ENCODE measurements around the gene SLC39A9. TPM values are rescaled to one million over a fixed set of nuclear protein-coding genes. Genes with fewer than 3 reads are reported as not detected.
"Not testable (repeated sequence)": the region's sequence is repeated elsewhere in the genome, so short reads cannot be mapped to it uniquely, and the experiment has no call there.

Gene SLC39A9
- total RNA-seq, 2 donors from 2014 or later = 59.5 to 62.2 TPM

DNA sequence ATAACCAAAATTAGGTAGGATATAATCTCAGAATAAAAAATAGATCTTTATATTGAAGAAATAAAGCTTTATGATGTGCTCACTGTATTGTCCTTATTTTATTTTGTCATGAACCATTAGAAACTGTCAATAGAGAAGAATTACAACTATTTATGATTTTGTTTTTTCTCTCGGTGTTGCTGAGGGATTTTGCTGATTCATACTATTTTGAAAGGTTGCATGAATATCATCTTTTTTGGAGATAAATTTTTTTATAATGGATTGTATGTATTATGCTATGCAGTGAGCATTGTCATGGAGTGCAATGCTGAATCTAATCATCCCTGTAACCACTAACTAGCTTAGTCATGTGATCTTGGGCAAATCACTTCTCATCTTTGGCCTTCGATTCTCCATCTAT, 15.0 kb downstream of the SLC39A9 start:
- Mint-ChIP-seq H3K27me3 (no peaks in the 10 kb centered on the region), H3K36me3 (peaks cover 11% of the 10 kb centered on the region), H3K9me3 (peaks cover 3% of the 10 kb centered on the region), H3K4me3 (no peak overlapping the region), H3K4me1 (ENCODE audit: low read depth in 2 of 2) (peaks cover 20 to 21% of the 10 kb centered on the region in 2 donors), H3K27ac (no peak overlapping the region)
- ATAC-seq (no peak), DNase-seq (ENCODE audit: low spot score) (no peak)

DNA sequence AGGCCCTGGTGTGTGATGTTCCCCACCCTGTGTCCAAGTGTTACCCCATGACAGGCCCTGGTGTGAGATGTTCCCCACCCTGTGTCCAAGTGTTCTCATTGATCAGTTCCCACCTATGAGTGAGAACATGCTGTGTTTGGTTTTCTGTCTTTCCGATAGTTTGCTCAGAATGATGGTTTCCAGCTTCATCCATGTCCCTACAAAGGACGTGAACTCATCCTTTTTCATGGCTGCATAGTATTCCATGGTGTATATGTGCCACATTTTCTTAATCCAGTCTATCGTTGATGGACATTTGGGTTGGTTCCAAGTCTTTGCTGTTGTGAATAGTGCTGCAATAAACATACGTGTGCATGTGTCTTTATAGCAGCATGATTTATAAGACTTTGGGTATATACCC, 17.6 kb downstream of the SLC39A9 start:
- DNase-seq (ENCODE audit: low spot score); ATAC-seq; H3K27me3 Mint-ChIP-seq; H3K4me3 Mint-ChIP-seq; H3K9me3 Mint-ChIP-seq; H3K27ac Mint-ChIP-seq: not testable (repeated sequence)
- peaks cover 11% of the 10 kb centered on the region for H3K36me3 Mint-ChIP-seq
- peaks cover 42 to 44% of the 10 kb centered on the region in 2 donors for H3K4me1 Mint-ChIP-seq (ENCODE audit: low read depth in 2 of 2)

DNA sequence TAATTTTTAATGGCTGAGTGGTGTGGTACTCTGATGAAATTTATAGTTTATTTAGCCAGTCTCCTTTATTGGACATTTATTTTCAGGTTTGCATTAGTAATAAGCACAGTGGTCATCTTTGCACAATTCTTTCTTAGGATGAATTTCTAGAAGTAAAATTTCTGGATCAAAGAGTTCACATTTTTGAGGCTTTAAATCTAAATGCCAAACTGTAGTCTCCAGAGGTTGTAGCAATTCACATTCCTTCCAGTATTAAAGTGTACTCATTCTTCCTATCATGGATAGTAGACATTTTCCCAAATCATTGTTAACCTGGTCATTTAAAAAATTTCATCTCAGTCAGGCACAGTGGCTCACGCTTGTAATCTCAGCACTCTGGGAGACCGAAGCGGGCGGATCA, 24.8 kb downstream of the SLC39A9 start:
- DNase-seq (ENCODE audit: low spot score) (no peak), ATAC-seq (no peak)
- H3K9me3 Mint-ChIP-seq = no peaks in the 10 kb centered on the region
- H3K27ac Mint-ChIP-seq = no peak overlapping the region
- peaks cover 32 to 33% of the 10 kb centered on the region in 2 donors for H3K4me1 Mint-ChIP-seq (ENCODE audit: low read depth in 2 of 2)
- no peak overlapping the region for H3K4me3 Mint-ChIP-seq
- H3K36me3 Mint-ChIP-seq = peaks cover 15% of the 10 kb centered on the region
- H3K27me3 Mint-ChIP-seq = no peaks in the 10 kb centered on the region

DNA sequence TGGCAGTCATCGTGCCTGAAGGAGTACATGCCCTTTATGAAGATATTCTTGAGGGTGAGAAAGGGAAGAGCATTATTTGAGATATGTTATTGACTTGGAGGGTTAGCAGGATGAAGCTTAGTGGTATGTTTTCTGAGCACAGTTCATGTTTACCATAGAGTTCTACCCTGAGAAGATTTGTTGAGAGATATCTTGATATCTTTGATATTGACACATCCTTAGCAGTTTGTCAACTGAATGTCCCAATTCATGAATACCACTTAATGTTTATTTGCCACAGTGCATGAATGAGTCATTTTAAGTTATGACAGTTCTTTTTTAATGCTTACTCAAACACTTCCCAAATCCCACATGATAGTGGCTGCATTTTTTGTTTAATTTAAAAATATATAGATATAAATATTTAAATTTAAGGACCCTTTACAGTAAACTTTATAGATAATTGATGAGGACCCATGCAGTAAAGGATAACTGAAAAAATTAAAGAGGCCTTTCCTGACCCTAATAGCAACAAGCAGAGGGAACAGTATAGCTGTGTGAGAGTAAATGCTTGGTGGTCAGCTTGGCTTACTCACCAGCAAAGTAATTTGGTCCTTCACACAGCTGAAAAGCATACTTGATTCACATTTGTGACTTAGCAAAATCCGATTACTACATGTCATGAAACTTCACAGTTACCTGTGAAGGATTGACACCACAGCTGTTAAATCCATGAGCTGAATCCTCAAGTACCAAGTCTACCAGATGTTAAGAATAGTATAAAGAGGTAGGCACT, 25.8 kb downstream of the SLC39A9 start:
- peaks cover 15% of the 10 kb centered on the region for H3K36me3 Mint-ChIP-seq
- no peak overlapping the region for H3K4me3 Mint-ChIP-seq
- no peak for ATAC-seq
- no peaks in the 10 kb centered on the region for H3K27me3 Mint-ChIP-seq
- H3K9me3 Mint-ChIP-seq = no peaks in the 10 kb centered on the region
- H3K27ac Mint-ChIP-seq = no peak overlapping the region
- H3K4me1 Mint-ChIP-seq (ENCODE audit: low read depth in 2 of 2) = peaks cover 22 to 28% of the 10 kb centered on the region in 2 donors
- DNase-seq (ENCODE audit: low spot score) = no peak

DNA sequence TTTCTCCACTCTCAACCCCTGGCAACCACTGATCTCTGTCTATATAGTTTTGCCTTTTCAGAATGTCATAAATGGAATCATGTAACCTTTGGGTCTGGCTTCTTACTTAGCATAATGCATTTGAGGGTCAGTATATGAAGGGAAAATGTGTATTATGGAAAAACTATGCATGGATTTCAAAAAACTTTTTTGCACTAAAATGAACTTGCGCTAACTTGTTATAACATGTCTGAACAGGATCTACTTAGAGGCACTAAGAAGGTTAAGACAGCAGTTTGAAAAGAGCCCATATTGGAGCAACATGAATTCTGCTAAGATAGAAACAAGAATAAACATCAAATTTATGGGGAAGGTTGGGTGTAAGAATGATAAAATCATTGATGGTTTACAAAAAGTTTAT, 29.1 kb downstream of the SLC39A9 start:
- H3K27me3 Mint-ChIP-seq = no peaks in the 10 kb centered on the region
- ATAC-seq (no peak), DNase-seq (ENCODE audit: low spot score) (no peak)
- peaks cover 15% of the 10 kb centered on the region for H3K36me3 Mint-ChIP-seq
- H3K4me1 Mint-ChIP-seq (ENCODE audit: low read depth in 2 of 2) = peaks cover 11 to 14% of the 10 kb centered on the region in 2 donors
- no peak overlapping the region for H3K4me3 Mint-ChIP-seq
- H3K27ac Mint-ChIP-seq = no peak overlapping the region
- H3K9me3 Mint-ChIP-seq = no peaks in the 10 kb centered on the region

DNA sequence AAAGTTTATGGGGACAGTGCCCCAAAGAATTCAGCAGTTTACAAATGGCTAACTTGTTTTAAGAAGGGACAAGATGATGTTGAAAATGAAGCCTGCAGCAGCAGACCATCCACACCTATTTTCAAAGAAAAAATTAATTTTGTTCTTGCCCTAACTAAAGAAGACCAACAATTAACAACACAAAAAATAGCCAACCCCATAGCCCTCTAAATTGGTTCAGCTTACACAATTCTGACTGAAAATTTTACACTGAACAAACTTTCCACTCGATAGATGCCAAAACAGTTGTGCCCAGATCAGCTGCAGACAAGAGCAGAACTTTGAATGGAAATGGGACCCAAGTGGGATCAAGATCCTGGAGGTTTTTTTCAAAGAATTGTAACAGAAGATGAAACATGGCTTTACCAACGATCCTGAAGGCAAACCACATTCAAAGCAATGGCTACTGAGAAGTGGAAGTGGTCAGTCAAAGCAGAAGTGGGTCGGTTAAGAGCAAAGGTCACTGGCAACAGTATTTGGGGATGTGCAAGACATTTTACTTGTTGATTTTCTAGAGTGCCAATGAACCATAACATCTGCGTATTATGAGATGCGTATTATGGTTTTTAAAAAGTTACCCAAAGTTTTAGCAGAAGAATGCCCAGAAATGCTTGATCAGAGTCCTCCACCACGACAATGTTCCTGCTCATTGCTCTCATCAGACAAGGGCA, 30.0 kb downstream of the SLC39A9 start:
- Mint-ChIP-seq H3K27ac (no peak overlapping the region), H3K4me1 (ENCODE audit: low read depth in 2 of 2) (peaks cover 11 to 14% of the 10 kb centered on the region in 2 donors), H3K36me3 (peaks cover 15% of the 10 kb centered on the region), H3K4me3 (no peak overlapping the region), H3K9me3 (no peaks in the 10 kb centered on the region), H3K27me3 (no peaks in the 10 kb centered on the region)
- DNase-seq (ENCODE audit: low spot score) = no peak
- no peak for ATAC-seq

DNA sequence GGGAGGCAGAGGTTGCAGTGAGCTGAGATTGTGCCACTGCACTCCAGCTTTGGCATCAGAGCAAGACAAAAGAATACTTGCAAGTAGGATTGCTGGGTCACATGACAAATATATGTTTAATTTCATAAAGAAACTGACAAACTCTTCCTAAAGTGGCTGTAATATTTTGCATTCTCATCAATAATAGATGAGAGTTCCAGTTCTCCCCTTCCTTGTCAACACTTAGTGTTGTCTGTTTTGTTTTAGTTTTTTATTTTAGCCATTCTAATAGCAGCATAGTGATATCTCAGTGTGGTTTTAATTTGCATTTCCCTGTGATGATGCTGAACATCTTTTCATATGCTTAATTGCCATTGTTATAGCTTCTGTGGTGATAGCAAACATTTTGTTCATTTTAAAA, 31.2 kb downstream of the SLC39A9 start:
- Mint-ChIP-seq H3K36me3 (peaks cover 15% of the 10 kb centered on the region), H3K27ac (no peak overlapping the region)

DNA sequence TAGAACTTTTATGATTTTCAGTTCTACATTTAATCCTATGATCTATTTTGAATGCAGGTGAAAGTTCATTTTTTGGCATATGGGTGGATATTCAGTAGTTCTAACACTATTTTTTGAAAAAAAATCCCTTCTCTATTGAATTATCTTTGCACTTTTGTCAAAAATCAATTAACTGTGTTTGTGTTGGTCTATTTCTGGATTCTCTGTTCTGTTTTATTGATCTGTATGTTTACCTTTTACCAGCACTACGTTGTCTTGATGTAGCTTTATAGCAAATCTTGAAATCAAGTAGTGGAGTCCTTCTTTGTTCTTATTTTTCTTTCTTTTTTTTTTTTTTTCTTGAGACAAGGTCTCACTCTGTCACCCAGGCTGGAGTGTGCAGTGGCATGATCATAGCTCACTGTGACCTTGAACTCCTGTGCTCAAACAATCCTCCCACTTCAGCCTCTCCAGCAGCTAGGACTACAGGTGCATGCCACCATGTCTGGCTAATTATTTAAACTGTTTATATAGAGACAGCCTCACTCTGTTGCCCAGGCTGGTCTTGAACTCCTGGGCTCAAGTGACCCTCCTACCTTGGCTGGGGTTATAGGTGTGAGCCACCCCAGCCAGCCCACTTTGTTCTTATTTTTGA, 31.9 kb downstream of the SLC39A9 start:
- Mint-ChIP-seq H3K4me3 (no peak overlapping the region), H3K4me1 (ENCODE audit: low read depth in 2 of 2) (peaks cover 17 to 21% of the 10 kb centered on the region in 2 donors)
- no peak for ATAC-seq

More for the DNA sequence above, 31.2 kb downstream of the SLC39A9 start:
- ATAC-seq (no peak), DNase-seq (ENCODE audit: low spot score) (no peak)
- Mint-ChIP-seq H3K4me1 (ENCODE audit: low read depth in 2 of 2) (peaks cover 14% of the 10 kb centered on the region in 2 donors), H3K27me3 (no peaks in the 10 kb centered on the region), H3K4me3 (no peak overlapping the region), H3K9me3 (no peaks in the 10 kb centered on the region)

DNA sequence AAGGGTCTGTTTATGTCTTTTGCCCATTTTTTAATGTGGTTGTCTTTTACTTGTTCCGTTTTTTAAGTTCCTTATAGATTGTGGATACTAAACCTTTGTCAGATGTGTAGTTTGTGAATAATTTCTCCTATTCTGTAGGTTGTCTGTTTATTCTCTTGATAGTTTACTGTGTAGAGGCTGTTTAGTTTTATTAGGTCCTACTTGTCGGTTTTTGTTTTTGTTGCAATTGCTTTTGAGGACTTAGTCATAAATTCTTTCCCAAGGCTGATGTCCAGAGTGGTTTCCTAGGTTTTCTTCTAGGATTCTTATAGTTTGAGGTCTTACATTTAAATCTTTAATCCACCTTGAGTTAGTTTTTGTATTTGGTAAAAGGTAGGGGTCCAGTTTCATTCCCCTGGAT, 33.9 kb downstream of the SLC39A9 start:
- H3K4me1 Mint-ChIP-seq (ENCODE audit: low read depth in 2 of 2) = peaks cover 19 to 21% of the 10 kb centered on the region in 2 donors

More for the DNA sequence above, 31.9 kb downstream of the SLC39A9 start:
- no peak for DNase-seq (ENCODE audit: low spot score)
- Mint-ChIP-seq H3K9me3 (no peaks in the 10 kb centered on the region), H3K27me3 (no peaks in the 10 kb centered on the region), H3K36me3 (peaks cover 10% of the 10 kb centered on the region), H3K27ac (no peak overlapping the region)

DNA sequence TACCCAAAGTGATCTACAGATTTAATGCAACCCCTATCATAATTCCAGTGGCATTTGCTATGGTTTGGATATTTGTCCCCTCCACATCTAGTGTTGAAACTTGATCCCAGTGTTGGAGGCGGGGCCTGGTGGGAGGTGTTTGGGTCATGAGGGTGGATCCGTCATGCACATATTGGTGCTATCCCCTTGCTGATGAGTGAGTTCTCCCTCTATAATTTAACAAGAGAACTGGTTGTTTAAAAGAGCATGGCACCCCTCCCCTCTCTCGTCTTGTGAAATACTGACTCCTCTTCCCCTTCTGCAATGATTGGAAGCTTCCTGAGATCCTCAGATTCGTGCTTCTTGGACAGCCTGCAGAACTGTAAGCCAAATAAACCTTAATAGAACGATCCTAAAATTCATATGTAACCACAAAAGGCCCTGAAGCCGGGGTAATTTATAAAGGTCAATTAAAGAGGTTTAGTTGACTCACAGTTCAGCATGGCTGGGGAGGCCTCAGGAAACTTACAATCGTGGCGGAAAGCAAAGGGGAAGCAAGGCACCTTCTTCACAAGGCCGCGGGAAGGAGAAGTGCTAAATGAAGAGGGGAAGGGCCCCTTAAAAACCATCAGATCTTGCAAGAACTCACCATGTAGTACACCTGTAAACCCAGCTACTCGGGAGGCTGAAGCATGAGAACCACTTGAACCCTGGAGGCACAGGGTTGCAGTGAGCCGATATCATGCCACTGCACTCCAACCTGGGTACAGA, 41.2 kb downstream of the SLC39A9 start:
- H3K4me1 Mint-ChIP-seq (ENCODE audit: low read depth in 2 of 2) = peaks cover 11 to 15% of the 10 kb centered on the region in 2 donors

More for the DNA sequence above, 33.9 kb downstream of the SLC39A9 start:
- H3K27me3 Mint-ChIP-seq = no peaks in the 10 kb centered on the region
- H3K36me3 Mint-ChIP-seq = peaks cover 6% of the 10 kb centered on the region
- no peak overlapping the region for H3K27ac Mint-ChIP-seq
- DNase-seq (ENCODE audit: low spot score) = no peak
- no peaks in the 10 kb centered on the region for H3K9me3 Mint-ChIP-seq
- H3K4me3 Mint-ChIP-seq = no peak overlapping the region
- no peak for ATAC-seq

DNA sequence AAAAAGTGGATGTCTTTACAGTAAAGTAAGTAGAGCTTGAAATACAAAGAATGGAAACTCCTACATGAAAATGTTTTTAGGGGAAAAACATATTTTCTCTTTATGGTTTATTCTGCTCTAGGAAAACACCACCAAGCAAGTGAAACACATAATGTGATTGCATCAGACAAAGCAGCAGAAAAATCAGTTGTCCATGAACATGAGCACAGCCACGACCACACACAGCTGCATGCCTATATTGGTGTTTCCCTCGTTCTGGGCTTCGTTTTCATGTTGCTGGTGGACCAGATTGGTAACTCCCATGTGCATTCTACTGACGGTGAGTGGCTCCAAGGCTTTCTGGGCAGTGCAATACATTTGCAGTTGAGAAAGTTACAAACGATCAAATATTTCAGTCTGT, 43.5 kb downstream of the SLC39A9 start:
- Mint-ChIP-seq H3K4me3 (no peak overlapping the region), H3K27me3 (no peaks in the 10 kb centered on the region), H3K36me3 (peaks cover 5% of the 10 kb centered on the region), H3K4me1 (ENCODE audit: low read depth in 2 of 2) (peaks cover 9 to 12% of the 10 kb centered on the region in 2 donors), H3K9me3 (no peaks in the 10 kb centered on the region), H3K27ac (peak overlapping the region in 1 of 2 donors; percentile 63)
- ATAC-seq (no peak), DNase-seq (ENCODE audit: low spot score) (no peak)

More for the DNA sequence above, 41.2 kb downstream of the SLC39A9 start:
- H3K27me3 Mint-ChIP-seq = no peaks in the 10 kb centered on the region
- DNase-seq (ENCODE audit: low spot score) (no peak), ATAC-seq (no peak)
- peaks cover 5% of the 10 kb centered on the region for H3K36me3 Mint-ChIP-seq
- no peak overlapping the region for H3K27ac Mint-ChIP-seq
- no peak overlapping the region for H3K4me3 Mint-ChIP-seq
- no peaks in the 10 kb centered on the region for H3K9me3 Mint-ChIP-seq

DNA sequence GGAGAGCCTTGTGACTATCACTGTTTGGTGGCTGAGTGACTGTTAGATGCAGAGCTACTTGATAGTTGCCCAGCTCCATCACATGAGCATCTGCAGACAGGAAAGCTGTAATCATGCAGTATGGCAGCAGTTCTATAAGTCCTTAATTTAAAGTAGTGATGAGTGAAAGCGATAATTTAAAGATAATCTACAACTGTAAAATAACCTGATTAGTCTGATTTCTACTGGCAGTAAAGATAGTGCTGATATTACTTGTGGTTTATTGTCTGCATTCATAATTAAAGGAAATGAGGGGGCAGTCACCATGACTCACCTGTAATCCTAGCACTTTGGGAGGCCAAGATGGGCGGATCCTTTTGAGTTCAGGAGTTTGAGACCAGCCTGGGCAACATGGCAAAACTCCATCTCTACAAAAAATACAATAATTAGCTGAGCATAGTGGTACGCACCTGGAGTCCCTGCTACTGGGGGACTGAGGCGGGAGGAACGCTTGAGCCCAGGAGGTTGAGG, 44.9 kb downstream of the SLC39A9 start:
- Mint-ChIP-seq H3K4me3 (no peak overlapping the region), H3K4me1 (ENCODE audit: low read depth in 2 of 2) (peaks cover 9 to 12% of the 10 kb centered on the region in 2 donors), H3K27me3 (no peaks in the 10 kb centered on the region), H3K9me3 (no peaks in the 10 kb centered on the region), H3K36me3 (peaks cover 5% of the 10 kb centered on the region), H3K27ac (no peak overlapping the region)
- DNase-seq (ENCODE audit: low spot score) (no peak), ATAC-seq (no peak)

DNA sequence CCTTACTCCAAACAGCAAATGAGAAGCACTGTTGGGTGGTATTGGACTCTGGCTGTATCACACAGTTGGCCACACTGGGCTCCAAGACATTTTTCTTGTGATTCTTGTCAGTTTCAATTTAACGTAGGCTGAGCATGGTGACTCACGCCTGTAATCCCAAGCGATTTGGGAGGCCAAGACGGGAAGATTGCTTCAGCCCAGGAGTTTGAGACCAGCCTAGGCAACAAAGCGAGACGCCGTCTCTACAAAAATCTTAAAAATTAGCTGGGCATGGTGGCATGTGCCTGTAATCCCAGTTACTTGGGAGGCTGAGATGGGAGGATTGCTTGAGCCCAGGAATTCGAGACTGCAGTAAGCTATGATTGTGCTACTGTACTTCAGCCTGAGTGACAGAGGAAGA, 50.7 kb downstream of the SLC39A9 start:
- Mint-ChIP-seq H3K27me3 (no peaks in the 10 kb centered on the region), H3K27ac (no peak overlapping the region), H3K4me1 (ENCODE audit: low read depth in 2 of 2) (peaks cover 2 to 4% of the 10 kb centered on the region in 2 donors), H3K9me3 (no peaks in the 10 kb centered on the region), H3K36me3 (no peaks in the 10 kb centered on the region), H3K4me3 (no peak overlapping the region)
- ATAC-seq = no peak
- no peak for DNase-seq (ENCODE audit: low spot score)

Data from natural killer cell treated with Interleukin-12 subunit alpha and Interleukin-12 subunit beta and Interleukin-15 and Interleukin-18, amount 100 ng/mL, for 72 hours (primary cell).